ENCODE data around the gene TNFRSF8. TPM values are rescaled to one million over a fixed set of nuclear protein-coding genes. Genes with fewer than 3 reads are reported as not detected.

Gene TNFRSF8
- polyA plus RNA-seq, 1 donor (not counting 4 experiments of a cell fraction or from before 2014, with no cell fraction given) = 0.03 TPM

DNA sequence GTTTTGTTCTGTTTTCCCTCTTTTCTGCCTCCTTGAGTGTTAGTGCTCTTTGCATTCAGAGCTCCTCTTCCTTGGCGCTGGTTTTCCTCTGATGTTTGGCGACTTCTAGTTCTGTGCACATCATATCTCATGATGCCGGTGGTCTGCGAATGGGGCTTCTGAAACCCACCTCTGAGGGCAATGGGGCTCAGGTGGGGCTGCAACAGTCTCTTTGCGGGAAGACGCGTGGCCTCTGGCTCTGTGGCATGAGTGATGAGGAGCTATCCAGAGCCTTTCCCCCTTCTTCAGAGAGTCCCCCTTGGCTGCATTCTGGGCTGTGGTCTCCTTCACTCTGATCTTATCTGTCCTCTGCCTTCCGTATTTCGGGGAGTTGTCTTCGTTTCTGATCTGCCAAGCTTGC, 39.0 kb downstream of the TNFRSF8 start:
- Histone ChIP-seq H3K36me3 (ENCODE audit: control insufficient read depth in 2 of 2, extremely low read depth in 1 of 2, insufficient read depth in 2 of 2, low read length in 2 of 2) (no peaks in the 10 kb centered on the region), H3K9me3 (ENCODE audit: control insufficient read depth, low read depth, low read length) (no peaks in the 10 kb centered on the region), H3K9ac (ENCODE audit: control insufficient read depth, extremely low read depth, insufficient read depth, low read length) (no peak overlapping the region), H2AFZ (ENCODE audit: control insufficient read depth, low read length) (no peak overlapping the region), H3K27me3 (ENCODE audit: control insufficient read depth, extremely low read depth, insufficient read depth, low read length) (peaks cover 8% of the 10 kb centered on the region), H3K4me1 (ENCODE audit: control insufficient read depth, extremely low read depth, insufficient read depth, low read length) (no peaks in the 10 kb centered on the region), H3K9me1 (ENCODE audit: control insufficient read depth, extremely low read depth, insufficient read depth, low read length) (no peaks in the 10 kb centered on the region), H3K79me2 (ENCODE audit: control insufficient read depth, insufficient read depth, low read length) (no peaks in the 10 kb centered on the region), H3K4me2 (ENCODE audit: control insufficient read depth, extremely low read depth, insufficient read depth, low read depth, low read length) (no peak overlapping the region), H3K4me3 (ENCODE audit: control insufficient read depth in 2 of 3, extremely low read depth in 1 of 3, insufficient read depth in 2 of 3, low read depth in 1 of 3, low read length in 3 of 3) (no peak overlapping the region), H4K20me1 (ENCODE audit: control insufficient read depth, extremely low read depth, insufficient read depth, low read length) (no peaks in the 10 kb centered on the region), H3K27ac (ENCODE audit: control insufficient read depth, insufficient read depth, low read length) (no peak overlapping the region)
- no peak for DNase-seq (ENCODE audit: low read depth, low spot score)
- TF ChIP-seq EZH2 (IDR thresholded peaks at IDR 0.05; ENCODE audit: low read length) = no peak
- TF ChIP-seq, protein P1, sequence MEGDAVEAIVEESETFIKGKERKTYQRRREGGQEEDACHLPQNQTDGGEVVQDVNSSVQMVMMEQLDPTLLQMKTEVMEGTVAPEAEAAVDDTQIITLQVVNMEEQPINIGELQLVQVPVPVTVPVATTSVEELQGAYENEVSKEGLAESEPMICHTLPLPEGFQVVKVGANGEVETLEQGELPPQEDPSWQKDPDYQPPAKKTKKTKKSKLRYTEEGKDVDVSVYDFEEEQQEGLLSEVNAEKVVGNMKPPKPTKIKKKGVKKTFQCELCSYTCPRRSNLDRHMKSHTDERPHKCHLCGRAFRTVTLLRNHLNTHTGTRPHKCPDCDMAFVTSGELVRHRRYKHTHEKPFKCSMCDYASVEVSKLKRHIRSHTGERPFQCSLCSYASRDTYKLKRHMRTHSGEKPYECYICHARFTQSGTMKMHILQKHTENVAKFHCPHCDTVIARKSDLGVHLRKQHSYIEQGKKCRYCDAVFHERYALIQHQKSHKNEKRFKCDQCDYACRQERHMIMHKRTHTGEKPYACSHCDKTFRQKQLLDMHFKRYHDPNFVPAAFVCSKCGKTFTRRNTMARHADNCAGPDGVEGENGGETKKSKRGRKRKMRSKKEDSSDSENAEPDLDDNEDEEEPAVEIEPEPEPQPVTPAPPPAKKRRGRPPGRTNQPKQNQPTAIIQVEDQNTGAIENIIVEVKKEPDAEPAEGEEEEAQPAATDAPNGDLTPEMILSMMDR (optimal IDR thresholded peaks at IDR 0.05 in 1 of 3, IDR thresholded peaks at IDR 0.05 in 1 of 3, conservative IDR thresholded peaks at IDR 0.05 in 1 of 3; ENCODE audit: extremely low read depth in 1 of 3, insufficient read depth in 2 of 3, low read length in 3 of 3) = no peak
- no peak for FAIRE-seq
- dilution Hi-C loops (cut with MboI; ENCODE audit: extremely low pct_ligation_motif_present, low sequenced_read_pairs) = no loop called here

DNA sequence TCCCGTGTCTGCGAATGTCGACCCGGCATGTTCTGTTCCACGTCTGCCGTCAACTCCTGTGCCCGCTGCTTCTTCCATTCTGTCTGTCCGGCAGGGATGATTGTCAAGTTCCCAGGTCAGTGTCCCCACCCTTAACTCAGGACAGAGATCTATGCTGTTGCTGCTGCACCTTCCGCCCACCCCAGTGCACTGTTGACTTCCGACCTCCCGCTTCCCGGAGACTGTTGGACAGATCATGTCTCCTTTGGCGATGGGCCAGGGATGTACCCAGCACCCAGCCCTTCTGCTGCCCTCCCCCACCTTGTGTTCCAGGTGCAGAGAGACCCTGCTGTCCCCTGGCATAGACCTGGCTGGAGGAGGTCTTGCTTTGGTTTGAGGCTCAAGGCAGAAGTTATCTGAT, 41.3 kb downstream of the TNFRSF8 start:
- H3K79me2 ChIP-seq (ENCODE audit: control insufficient read depth, insufficient read depth, low read length) = no peaks in the 10 kb centered on the region
- DNase-seq (ENCODE audit: low read depth, low spot score) = no peak
- peaks cover 8% of the 10 kb centered on the region for H3K27me3 ChIP-seq (ENCODE audit: control insufficient read depth, extremely low read depth, insufficient read depth, low read length)
- dilution Hi-C loops (cut with MboI; ENCODE audit: extremely low pct_ligation_motif_present, low sequenced_read_pairs) = no loop called here
- no peaks in the 10 kb centered on the region for H3K36me3 ChIP-seq (ENCODE audit: control insufficient read depth in 2 of 2, extremely low read depth in 1 of 2, insufficient read depth in 2 of 2, low read length in 2 of 2)
- no peak overlapping the region for H3K4me2 ChIP-seq (ENCODE audit: control insufficient read depth, extremely low read depth, insufficient read depth, low read depth, low read length)
- FAIRE-seq = no peak
- H3K9me1 ChIP-seq (ENCODE audit: control insufficient read depth, extremely low read depth, insufficient read depth, low read length) = no peaks in the 10 kb centered on the region
- H3K27ac ChIP-seq (ENCODE audit: control insufficient read depth, insufficient read depth, low read length) = no peak overlapping the region
- H3K4me1 ChIP-seq (ENCODE audit: control insufficient read depth, extremely low read depth, insufficient read depth, low read length) = no peaks in the 10 kb centered on the region
- H3K4me3 ChIP-seq (ENCODE audit: control insufficient read depth in 2 of 3, extremely low read depth in 1 of 3, insufficient read depth in 2 of 3, low read depth in 1 of 3, low read length in 3 of 3) = no peak overlapping the region
- no peaks in the 10 kb centered on the region for H3K9me3 ChIP-seq (ENCODE audit: control insufficient read depth, low read depth, low read length)
- no peak overlapping the region for H2AFZ ChIP-seq (ENCODE audit: control insufficient read depth, low read length)
- TF ChIP-seq, protein P1 (optimal IDR thresholded peaks at IDR 0.05 in 1 of 3, IDR thresholded peaks at IDR 0.05 in 1 of 3, conservative IDR thresholded peaks at IDR 0.05 in 1 of 3; ENCODE audit: extremely low read depth in 1 of 3, insufficient read depth in 2 of 3, low read length in 3 of 3) = no peak
- no peak for TF ChIP-seq EZH2 (IDR thresholded peaks at IDR 0.05; ENCODE audit: low read length)
- no peak overlapping the region for H3K9ac ChIP-seq (ENCODE audit: control insufficient read depth, extremely low read depth, insufficient read depth, low read length)
- H4K20me1 ChIP-seq (ENCODE audit: control insufficient read depth, extremely low read depth, insufficient read depth, low read length) = no peaks in the 10 kb centered on the region

Measured in keratinocyte (primary cell).